Gastroesophageal sphincter (tissue), 4 donors: ENCODE results near the gene LIG4. TPM values are rescaled to one million over a fixed set of nuclear protein-coding genes. Genes with fewer than 3 reads are reported as not detected.

ENCODE experiments used
- ATAC-seq: fragments of 150-250 bp; one replicate; pipeline ENCODE4 v1.9.1; 2016; ENCODE audit warnings: mild to moderate bottlenecking, moderate library complexity
- H3K27ac ChIP-seq, 4 donors: fragments of 200-600 bp; sonication (generic) in 3 of 4; 1 replicate in 3 of 4; 2 replicates in 1 of 4; pipeline ENCODE4 v1.5.1; 2016 to 2019
- H3K27me3 ChIP-seq: fragments of 200-600 bp; sonication (generic); one replicate; pipeline ENCODE4 v1.5.1; 2019
- H3K36me3 ChIP-seq, 2 donors: fragments of 200-600 bp; sonication (generic); one replicate each; pipeline ENCODE4 v1.5.1; 2019; ENCODE audit warnings: control low read depth in 1 of 2
- H3K4me1 ChIP-seq, 3 donors: fragments of 200-600 bp; sonication (generic); 1 replicate in 2 of 3; 2 replicates in 1 of 3; pipeline ENCODE4 v1.5.1; 2016 to 2019; ENCODE audit warnings: control low read depth in 2 of 3
- H3K4me3 ChIP-seq, 2 donors: fragments of 200-600 bp; sonication (generic); one replicate each; pipeline ENCODE4 v1.5.1; 2019; ENCODE audit warnings: mild to moderate bottlenecking in 1 of 2, moderate library complexity in 1 of 2
- H3K9me3 ChIP-seq, 3 donors: fragments of 200-600 bp; sonication (generic); one replicate each; pipeline ENCODE4 v1.5.1; 2017 to 2019; ENCODE audit warnings: control low read depth in 2 of 3
- CTCF ChIP-seq, 4 experiments: fragments of 200-600 bp in 2 of 4; fragments of 450-650 bp in 2 of 4; sonication (generic) in 1 of 4; IDR thresholded peaks; one replicate each; pipeline ENCODE4 v1.5.1; 2017 to 2019; ENCODE audit warnings: antibody characterized with exemption in 4 of 4, mild to moderate bottlenecking in 2 of 4, moderate library complexity in 2 of 4
- EP300 ChIP-seq: sonication (generic); formaldehyde crosslinking; IDR thresholded peaks from one replicate; pipeline ENCODE4 v1.6.1; 2017; ENCODE audit warnings: antibody characterized with exemption, mild to moderate bottlenecking
- POLR2A ChIP-seq, 2 donors: fragments of 450-650 bp; IDR thresholded peaks; one replicate each; pipeline ENCODE4 v1.6.1; 2017; ENCODE audit warnings: antibody characterized with exemption in 2 of 2, mild to moderate bottlenecking in 2 of 2, moderate library complexity in 1 of 2
- POLR2AphosphoS5 ChIP-seq: sonication (generic); formaldehyde crosslinking; IDR thresholded peaks from one replicate; pipeline ENCODE4 v1.6.1; 2017; ENCODE audit warnings: antibody characterized with exemption
- WGBS, 2 donors: methylation state at CpG; one replicate each; pipeline ENCODE4 v1.1.5; 2018; ENCODE audit warnings: low coverage in 1 of 2; 5-methylcytosine and 5-hydroxymethylcytosine counted together
- total RNA-seq, 4 donors: library from RNA; depleted of rRNA; stranded (reverse); fragments of >200 nt; gene quantifications; one replicate each; pipeline ENCODE4 v1.1.0, GENCODE V29; 2016

Gene LIG4
- total RNA-seq, 4 donors from 2014 or later = 10.4 to 19.5 (median 13.5) TPM

DNA sequence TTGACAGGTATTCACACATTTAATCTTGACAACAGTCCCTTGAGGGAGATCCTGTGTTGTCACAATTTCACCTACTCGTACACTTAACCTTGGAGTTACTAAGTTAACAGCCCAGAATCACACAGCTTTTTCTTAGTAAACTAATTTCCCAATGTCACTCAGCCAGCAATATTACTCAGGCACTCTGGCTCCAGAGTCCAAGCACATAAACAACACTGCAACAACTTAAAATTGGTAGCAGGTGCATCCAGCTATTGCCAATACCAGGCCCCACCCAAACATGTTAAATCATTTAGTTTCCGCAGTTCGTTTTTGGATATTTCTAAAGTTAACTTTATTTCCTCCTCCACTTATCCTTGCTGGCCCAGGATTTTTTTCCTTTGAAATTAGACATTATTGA lies 32.7 kb downstream of the LIG4 start:
- H3K4me1 ChIP-seq = no peaks in the 10 kb centered on the region
- 61 to 69% methylated on average over 3 of the region's 3 CpGs for WGBS, 2 donors
- TF ChIP-seq EP300 (no peak), POLR2AphosphoS5 (no peak)
- no peaks in the 10 kb centered on the region for H3K9me3 ChIP-seq
- no peak overlapping the region for H3K27ac ChIP-seq
- no peaks in the 10 kb centered on the region for H3K36me3 ChIP-seq
- no peaks in the 10 kb centered on the region for H3K27me3 ChIP-seq
- no peak overlapping the region for H3K4me3 ChIP-seq
- no peak for ATAC-seq

DNA sequence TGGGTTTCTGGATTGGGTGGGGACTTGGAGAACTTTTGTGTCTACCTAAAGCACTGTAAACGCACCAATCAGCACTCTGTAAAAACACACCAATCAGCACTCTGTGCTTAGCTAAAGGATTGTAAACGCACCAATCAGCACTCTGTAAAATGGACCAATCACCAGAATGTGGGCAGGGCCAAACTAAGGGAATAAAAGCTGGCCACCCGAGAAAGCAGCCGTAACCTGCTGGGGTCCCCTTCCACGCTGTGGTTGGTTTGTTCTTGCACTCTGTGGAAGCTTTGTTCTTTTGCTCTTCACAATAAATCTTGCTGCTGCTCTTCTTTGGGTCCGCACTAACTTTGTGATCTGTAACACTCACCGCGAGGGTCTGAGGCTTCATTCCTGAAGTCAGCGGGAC lies 37.3 kb downstream of the LIG4 start:
- WGBS, 2 donors = 100% methylated on average over 1 of the region's 9 CpGs; no CpG with 5 or more reads in 1 of the 2 donors
- H3K9me3 ChIP-seq = peaks cover 0 to 17% (median 0%) of the 10 kb centered on the region in 3 donors
- H3K27ac ChIP-seq = no peak overlapping the region
- no peaks in the 10 kb centered on the region for H3K36me3 ChIP-seq
- TF ChIP-seq CTCF (IDR thresholded peaks at IDR 0.05) (no peak), POLR2A (IDR thresholded peaks at IDR 0.05) (no peak), EP300 (no peak), POLR2AphosphoS5 (no peak)
- no peak overlapping the region for H3K4me3 ChIP-seq
- no peaks in the 10 kb centered on the region for H3K27me3 ChIP-seq
- ATAC-seq = no peak
- no peaks in the 10 kb centered on the region for H3K4me1 ChIP-seq

GRCh38 chr13:108176685-108177274 lies 38.6 kb downstream of the LIG4 start:
- 37 to 43% methylated on average over 6 to 8 of the region's 8 CpGs for WGBS, 2 donors

GRCh38 chr13:108168929-108169328 lies 46.4 kb downstream of the LIG4 start:
- Histone ChIP-seq H3K27me3 (peaks cover 8% of the 10 kb centered on the region), H3K4me1 (no peaks in the 10 kb centered on the region), H3K9me3 (peaks cover 0 to 33% (median 0%) of the 10 kb centered on the region in 3 donors), H3K36me3 (no peaks in the 10 kb centered on the region), H3K4me3 (no peak overlapping the region), H3K27ac (no peak overlapping the region)
- no peak for ATAC-seq
- no peak for TF ChIP-seq POLR2A (IDR thresholded peaks at IDR 0.05)
- no peak for TF ChIP-seq POLR2AphosphoS5
- TF ChIP-seq EP300 = no peak
- TF ChIP-seq CTCF (IDR thresholded peaks at IDR 0.05) = no peak
- WGBS, 2 donors = 67 to 93% methylated on average over 2 to 3 of the region's 3 CpGs

More at GRCh38 chr13:108176685-108177274, 38.6 kb downstream of the LIG4 start:
- no peaks in the 10 kb centered on the region for H3K4me1 ChIP-seq
- no peaks in the 10 kb centered on the region for H3K36me3 ChIP-seq
- H3K4me3 ChIP-seq = no peak overlapping the region
- no peaks in the 10 kb centered on the region for H3K27me3 ChIP-seq
- peaks cover 0 to 29% (median 0%) of the 10 kb centered on the region in 3 donors for H3K9me3 ChIP-seq
- ATAC-seq = no peak
- H3K27ac ChIP-seq = no peak overlapping the region
- TF ChIP-seq EP300 = no peak
- TF ChIP-seq POLR2A (IDR thresholded peaks at IDR 0.05) = no peak
- no peak for TF ChIP-seq CTCF (IDR thresholded peaks at IDR 0.05)
- TF ChIP-seq POLR2AphosphoS5 = no peak

- Histone ChIP-seq H3K27ac (no peak overlapping the region), H3K9me3 (peaks cover 0 to 7% (median 0%) of the 10 kb centered on the region in 3 donors), H3K4me1 (no peaks in the 10 kb centered on the region), H3K27me3 (peaks cover 8% of the 10 kb centered on the region), H3K36me3 (no peaks in the 10 kb centered on the region), H3K4me3 (no peak overlapping the region)
- ATAC-seq = no peak
- no peak for TF ChIP-seq POLR2A (IDR thresholded peaks at IDR 0.05)
- TF ChIP-seq EP300 = no peak
- no peak for TF ChIP-seq CTCF (IDR thresholded peaks at IDR 0.05)
- TF ChIP-seq POLR2AphosphoS5 = no peak
- 47 to 57% methylated on average over 3 of the region's 3 CpGs for WGBS, 2 donors
Measured at GRCh38 chr13:108166078-108166477, 49.3 kb downstream of the LIG4 start.
